HepG2 (cell line): ENCODE data around the gene DAB2IP. TPM values are rescaled to one million over a fixed set of nuclear protein-coding genes. Genes with fewer than 3 reads are reported as not detected.

Experiments
- ATAC-seq: fragments of 200-7000 bp; cut with Tn5 transposase; 3 replicates; pipeline ENCODE4 v1.9.1; 2020; ENCODE audit warnings: mild to moderate bottlenecking, moderate library complexity
- BruUV-seq: library from RNA; stranded (reverse); fragments of 400-500 nt; replicated peaks from 2 replicates; lab custom pipeline; 2021; lab: Mats Ljungman, UMichigan
- CTCF ChIA-PET: fragments of 300-600 bp; formaldehyde crosslinking; extraction: SDS; loops from one replicate; lab custom pipeline; 2021; ENCODE audit warnings: low total read pairs, inconsistent platforms, low intra/inter-chr PET ratio; lab: Yijun Ruan, JAX
- POLR2A ChIA-PET: fragments of 350-600 bp; sonication (Branson Sonifier 250); formaldehyde crosslinking; loops from one replicate; lab custom pipeline; 2020; ENCODE audit warnings: antibody characterized with exemption, inconsistent platforms; lab: Yijun Ruan, JAX
- DNase-seq: peaks from one replicate; pipeline ENCODE4 v3.0.0-alpha.2; 2015; ENCODE audit warnings: low spot score
- FAIRE-seq: peaks from 3 replicates; lab custom pipeline; 2011; peaks lifted over from hg19 to GRCh38; lab: Jason Lieb, UNC
- H2AFZ ChIP-seq: one replicate; pipeline ENCODE4 v1.6.1; 2011; ENCODE audit warnings: low read length, inconsistent platforms
- H3K27ac ChIP-seq: fragments of 300-600 bp; 3 replicates; pipeline ENCODE4 v1.8.0; 2011; ENCODE audit warnings: mixed run types, mild to moderate bottlenecking, mixed read lengths, low read length, inconsistent platforms; ENCODE audit not compliant: insufficient read depth; ENCODE audit errors: extremely low read length
- H3K27me3 ChIP-seq, 2 experiments: fragments of 200-600 bp in 1 of 2; 2 replicates in 1 of 2; 3 replicates in 1 of 2; pipeline versions ENCODE4 v1.6.0 to v1.8.0; 2011; ENCODE audit warnings: low read length in 2 of 2, mild to moderate bottlenecking in 2 of 2, moderate library complexity in 2 of 2, inconsistent platforms in 1 of 2; ENCODE audit not compliant: insufficient read depth in 2 of 2, control insufficient read depth in 1 of 2
- H3K36me3 ChIP-seq, 2 experiments: fragments of 200-600 bp in 1 of 2; replicated peaks in 1 of 2; 2 replicates in 1 of 2; 3 replicates in 1 of 2; pipeline versions ENCODE4 v1.5.1 to v1.8.0; 2011; ENCODE audit warnings: low read length in 2 of 2, inconsistent platforms in 1 of 2; ENCODE audit not compliant: insufficient read depth in 2 of 2, control insufficient read depth in 1 of 2
- H3K4me1 ChIP-seq: 2 replicates; pipeline ENCODE4 v1.5.1; 2012; ENCODE audit warnings: low read length, inconsistent platforms; ENCODE audit not compliant: insufficient read depth
- H3K4me2 ChIP-seq: 2 replicates; pipeline ENCODE4 v1.6.0; 2011; ENCODE audit warnings: low read depth, low read length, inconsistent platforms
- H3K4me3 ChIP-seq, 3 experiments: fragments of 200-600 bp in 1 of 3; sonication (generic), shearing (Covaris generic) in 1 of 3; replicated peaks in 1 of 3; 2 replicates each; pipeline ENCODE4 v1.5.1; 2011 to 2016; ENCODE audit warnings: low read length in 3 of 3, inconsistent platforms in 2 of 3, low read depth in 2 of 3, mild to moderate bottlenecking in 2 of 3, control low read depth in 1 of 3, mixed read lengths in 1 of 3; ENCODE audit not compliant: insufficient read depth in 1 of 3
- H3K79me2 ChIP-seq: one replicate; pipeline ENCODE4 v1.6.1; 2011; ENCODE audit warnings: low read length, inconsistent platforms; ENCODE audit not compliant: insufficient read depth
- H3K9ac ChIP-seq: 2 replicates; pipeline ENCODE4 v1.6.0; 2011; ENCODE audit warnings: mild to moderate bottlenecking, low read depth, low read length, inconsistent platforms; ENCODE audit not compliant: insufficient read depth
- H3K9me3 ChIP-seq: 2 replicates; pipeline ENCODE4 v1.5.1; 2012; ENCODE audit warnings: mild to moderate bottlenecking, low read length
- H4K20me1 ChIP-seq: 2 replicates; pipeline ENCODE4 v1.6.0; 2011; ENCODE audit warnings: inconsistent platforms, mild to moderate bottlenecking, low read length, moderate library complexity; ENCODE audit not compliant: insufficient read depth
- GATA4 ChIP-seq: sonication (generic); IDR thresholded peaks from 2 replicates; pipeline ENCODE4 v1.6.1; 2016; ENCODE audit warnings: antibody characterized with exemption, low read depth, borderline replicate concordance
- HNF1A ChIP-seq, 2 experiments: sonication (generic) in 1 of 2; formaldehyde crosslinking in 1 of 2; IDR thresholded peaks; 2 replicates each; pipeline versions ENCODE4 v1.4.0 to v1.6.1; 2016 to 2020; ENCODE audit warnings: borderline replicate concordance in 1 of 2, low read depth in 1 of 2, mild to moderate bottlenecking in 1 of 2, missing genetic modification reagents in 1 of 2
- ZFY ChIP-seq: sonication (generic); formaldehyde crosslinking; IDR thresholded peaks from 2 replicates; pipeline ENCODE4 v1.4.0; 2020; ENCODE audit warnings: missing genetic modification reagents
- ZMYM4 ChIP-seq: sonication (generic); formaldehyde crosslinking; IDR thresholded peaks from 2 replicates; pipeline ENCODE4 v1.8.1; 2023; ENCODE audit warnings: mild to moderate bottlenecking, missing genetic modification reagents
- WGBS: methylation state at CpG from one replicate; pipeline ENCODE4 v1.1.6; 2017; ENCODE audit warnings: low lambda C conversion rate; 5-methylcytosine and 5-hydroxymethylcytosine counted together
- in situ Hi-C: cut with HindIII; loops from 2 replicates; pipeline ENCODE4 v1.10.0; 2017; ENCODE audit warnings: low pct_unique_long_range_greater_than_20kb; ENCODE audit not compliant: extremely low pct_ligation_motif_present
- intact Hi-C: fragments of 100-400 bp; cut with micrococcal nuclease; formaldehyde crosslinking; loops from one replicate; pipeline ENCODE4 v1.10.0; 2022; ENCODE audit not compliant: unreplicated experiment
- polyA plus RNA-seq, 8 experiments: library from polyadenylated mRNA; depleted of rRNA in 3 of 8; stranded (reverse) in 7 of 8; unstranded in 1 of 8; fragments of >200 nt; fragmentation: Illumina TruSeq in 4 of 8; extraction: Trizol in 4 of 8; gene quantifications; 2 replicates each; pipeline versions ENCODE4 v1.2.1 to v1.2.3, GENCODE V29; 2011 to 2016; ENCODE audit warnings: low read depth in 4 of 8, missing spikeins in 1 of 8, mixed read lengths in 1 of 8; ENCODE audit not compliant: insufficient read depth in 1 of 8
- total RNA-seq, 5 experiments: library from RNA; depleted of rRNA; stranded (reverse); fragments of >200 nt; fragmentation: Illumina TruSeq; extraction: Trizol; gene quantifications; 2 replicates each; pipeline ENCODE4 v1.2.3, GENCODE V29; 2016; ENCODE audit warnings: low read depth in 1 of 5

Gene DAB2IP
- total and polyA plus RNA-seq, 2 of the 13 experiments (the other 11 are each of a cell fraction or from before 2014, with no cell fraction given), result 25.3 to 37.9 TPM

- no TSS peak for BruUV-seq
- POLR2A ChIA-PET, result interaction anchor here (1.1 to 2.0 kb wide), 4 partner anchors 10 to 97 kb away, joined by 3 to 13 read pairs (median 5); no protein-coding TSS in a partner anchor
- no CpG with 5 or more reads among the region's 2 CpGs for WGBS
- H3K27me3 ChIP-seq, result no peaks in the 10 kb centered on the region
- H3K9me3 ChIP-seq, result no peaks in the 10 kb centered on the region; the same call in 1 of the 2 replicates
- no peak overlapping the region for H2AFZ ChIP-seq
- in situ Hi-C loops (loop anchor here (5.0 to 10.0 kb wide), 2 partner anchors 47 to 354 kb away; no protein-coding TSS in a partner anchor), intact Hi-C loops (loop anchor here (1.0 kb wide), 3 partner anchors 44 to 352 kb away; no protein-coding TSS in a partner anchor)
- H4K20me1 ChIP-seq, result no peaks in the 10 kb centered on the region
- no peaks in the 10 kb centered on the region for H3K79me2 ChIP-seq
- peak overlapping the region; percentile 71 for H3K4me2 ChIP-seq
- DNase-seq (no peak), FAIRE-seq (no peak), ATAC-seq (peak; percentile 56)
- no peak overlapping the region for H3K9ac ChIP-seq
- TF ChIP-seq GATA4, result no peak
- TF ChIP-seq ZMYM4 (CRISPR knock-in tag), result 0 out of 2 replicates have a peak, but pooled peaks have one; percentile 6
- TF ChIP-seq ZFY (CRISPR knock-in tag), result no peak
- no peak for TF ChIP-seq HNF1A (IDR thresholded peaks at IDR 0.05; ENCODE audit: low read depth)
- TF ChIP-seq HNF1A (CRISPR knock-in tag; IDR thresholded peaks at IDR 0.05; ENCODE audit: borderline replicate concordance), result peak; percentile 21; the same call in 1 of the 2 replicates
- peaks cover 29% of the 10 kb centered on the region for H3K4me1 ChIP-seq
- CTCF ChIA-PET, result interaction anchor here (1.2 to 2.3 kb wide), 3 partner anchors 44 to 351 kb away, joined by 3 to 11 read pairs (median 6); no protein-coding TSS in a partner anchor
- H3K36me3 ChIP-seq, result no peaks in the 10 kb centered on the region
- peak overlapping the region in 1 of 3 experiments; percentile 44; a peak in 1 of 6 replicates for H3K4me3 ChIP-seq
- H3K27ac ChIP-seq, result no peak overlapping the region
Observed at GRCh38 chr9:121640491-121641223, 10.8 kb upstream of the DAB2IP start.
